KMS-11 (cell line): Measurements from ENCODE around the gene ZG16B.

Experiments used
- H2AFZ ChIP-seq: fragments of 200-600 bp; sonication (generic); 2 replicates; pipeline ENCODE4 v1.6.1; 2016; ENCODE audit warnings: antibody characterized with exemption, mixed run types, low read depth
- H3K27ac ChIP-seq: fragments of 200-600 bp; sonication (generic); 2 replicates; pipeline ENCODE4 v1.6.1; 2016; ENCODE audit warnings: mild to moderate bottlenecking, mixed run types
- H3K27me3 ChIP-seq: fragments of 200-600 bp; sonication (generic); 2 replicates; pipeline ENCODE4 v1.6.1; 2017; ENCODE audit warnings: mild to moderate bottlenecking, low read depth, mixed run types, moderate library complexity; ENCODE audit not compliant: insufficient read depth
- H3K36me3 ChIP-seq: fragments of 200-600 bp; sonication (generic); 2 replicates; pipeline ENCODE4 v1.6.1; 2017; ENCODE audit warnings: mild to moderate bottlenecking, mixed run types; ENCODE audit not compliant: insufficient read depth
- H3K4me1 ChIP-seq: fragments of 200-600 bp; sonication (generic); 2 replicates; pipeline ENCODE4 v1.6.1; 2016; ENCODE audit warnings: mild to moderate bottlenecking, low read depth, mixed run types; ENCODE audit not compliant: poor library complexity, severe bottlenecking
- H3K4me2 ChIP-seq: fragments of 200-600 bp; sonication (generic); 2 replicates; pipeline ENCODE4 v1.7.0; 2016; ENCODE audit warnings: mild to moderate bottlenecking, mixed run types
- H3K4me3 ChIP-seq: fragments of 200-600 bp; sonication (generic); IDR thresholded peaks from 2 replicates; pipeline ENCODE4 v1.6.1; 2017; ENCODE audit warnings: low read depth, low read length, mixed read lengths; ENCODE audit not compliant: insufficient read depth
- H3K79me2 ChIP-seq: fragments of 200-600 bp; sonication (generic); 2 replicates; pipeline ENCODE4 v1.6.1; 2016; ENCODE audit warnings: low read depth, mixed run types; ENCODE audit not compliant: insufficient read depth
- H3K9ac ChIP-seq: fragments of 200-600 bp; sonication (generic); 2 replicates; pipeline ENCODE4 v1.6.1; 2016; ENCODE audit warnings: mild to moderate bottlenecking, mixed run types
- H4K20me1 ChIP-seq: fragments of 200-600 bp; sonication (generic); 2 replicates; pipeline ENCODE4 v1.6.1; 2016; ENCODE audit warnings: mild to moderate bottlenecking, mixed run types; ENCODE audit not compliant: insufficient read depth
- CTCF ChIP-seq: fragments of 200-600 bp; sonication (generic); conservative IDR thresholded peaks from 2 replicates; pipeline ENCODE4 v1.6.1; 2017; ENCODE audit warnings: low read depth, mild to moderate bottlenecking, antibody characterized with exemption, low read length, moderate library complexity, mixed read lengths

Gene ZG16B

GRCh38 chr16:2787406-2787805, 42.7 kb upstream of the ZG16B start, which contains the start of gene PRSS33:
PRSS33 (minus strand) TSS chr16:2787560; CDS start chr16:2786547, 1,013 bp downstream.
- TF ChIP-seq CTCF, result no peak
- H3K79me2 ChIP-seq, result no peaks in the 10 kb centered on the region
- H4K20me1 ChIP-seq, result no peaks in the 10 kb centered on the region
- H3K4me1 ChIP-seq, result no peaks in the 10 kb centered on the region
- no peak within 1 kb of the TSS for H3K27ac ChIP-seq
- H3K27me3 ChIP-seq, result peaks cover 62% of the 10 kb centered on the region
- H3K4me3 ChIP-seq, result no peak within 1 kb of the TSS
- H3K9ac ChIP-seq, result no peak within 1 kb of the TSS
- H3K36me3 ChIP-seq, result no peaks in the 10 kb centered on the region
- H2AFZ ChIP-seq, result no peak within 1 kb of the TSS
- no peak within 1 kb of the TSS for H3K4me2 ChIP-seq

- TF ChIP-seq CTCF, result no peak
- H3K27ac ChIP-seq, result no peak overlapping the region
- H3K79me2 ChIP-seq, result no peaks in the 10 kb centered on the region
- H3K27me3 ChIP-seq, result peaks cover 68% of the 10 kb centered on the region
- H3K4me3 ChIP-seq, result no peak overlapping the region
- H3K9ac ChIP-seq, result no peak overlapping the region
- H3K4me2 ChIP-seq, result no peak overlapping the region
- H2AFZ ChIP-seq, result no peak overlapping the region
- H3K4me1 ChIP-seq, result no peaks in the 10 kb centered on the region
- no peaks in the 10 kb centered on the region for H4K20me1 ChIP-seq
- no peaks in the 10 kb centered on the region for H3K36me3 ChIP-seq
Observed at GRCh38 chr16:2787961-2788360, 42.1 kb upstream of the ZG16B start.

- Histone ChIP-seq H3K4me2 (no peak overlapping the region), H3K36me3 (no peaks in the 10 kb centered on the region), H3K4me1 (no peaks in the 10 kb centered on the region), H2AFZ (no peak overlapping the region), H4K20me1 (no peaks in the 10 kb centered on the region), H3K4me3 (no peak overlapping the region), H3K9ac (no peak overlapping the region), H3K79me2 (no peaks in the 10 kb centered on the region), H3K27ac (no peak overlapping the region), H3K27me3 (peaks cover 88% of the 10 kb centered on the region)
- TF ChIP-seq CTCF, result no peak
Observed at GRCh38 chr16:2790631-2791030, 39.5 kb upstream of the ZG16B start.

- H3K36me3 ChIP-seq, result no peaks in the 10 kb centered on the region
- H3K9ac ChIP-seq, result no peak overlapping the region
- H4K20me1 ChIP-seq, result no peaks in the 10 kb centered on the region; the same call in 1 of the 2 replicates
- H3K4me3 ChIP-seq, result no peak overlapping the region
- no peaks in the 10 kb centered on the region for H3K4me1 ChIP-seq
- no peak for TF ChIP-seq CTCF
- peaks cover 90% of the 10 kb centered on the region for H3K27me3 ChIP-seq
- no peaks in the 10 kb centered on the region for H3K79me2 ChIP-seq
- no peak overlapping the region for H3K27ac ChIP-seq
- H2AFZ ChIP-seq, result no peak overlapping the region
- no peak overlapping the region for H3K4me2 ChIP-seq
Observed at GRCh38 chr16:2791174-2791573, 38.9 kb upstream of the ZG16B start.
